Activated T-helper 1 cell treated with Interleukin-2 at 50 U/mL for 16 hours (primary cell): ENCODE data around the gene RNASEH2C.
A peak's percentile ranks its signal among the peaks of the same experiment; 100 is the strongest.
"Not testable (repeated sequence)": the region's sequence is repeated elsewhere in the genome, so short reads cannot be mapped to it uniquely, and the experiment has no call there.

Source experiments
- DNase-seq: peaks from one replicate; pipeline ENCODE4 v3.0.0-alpha.2; 2020; ENCODE audit warnings: low read depth

RNASEH2C gene

DNA sequence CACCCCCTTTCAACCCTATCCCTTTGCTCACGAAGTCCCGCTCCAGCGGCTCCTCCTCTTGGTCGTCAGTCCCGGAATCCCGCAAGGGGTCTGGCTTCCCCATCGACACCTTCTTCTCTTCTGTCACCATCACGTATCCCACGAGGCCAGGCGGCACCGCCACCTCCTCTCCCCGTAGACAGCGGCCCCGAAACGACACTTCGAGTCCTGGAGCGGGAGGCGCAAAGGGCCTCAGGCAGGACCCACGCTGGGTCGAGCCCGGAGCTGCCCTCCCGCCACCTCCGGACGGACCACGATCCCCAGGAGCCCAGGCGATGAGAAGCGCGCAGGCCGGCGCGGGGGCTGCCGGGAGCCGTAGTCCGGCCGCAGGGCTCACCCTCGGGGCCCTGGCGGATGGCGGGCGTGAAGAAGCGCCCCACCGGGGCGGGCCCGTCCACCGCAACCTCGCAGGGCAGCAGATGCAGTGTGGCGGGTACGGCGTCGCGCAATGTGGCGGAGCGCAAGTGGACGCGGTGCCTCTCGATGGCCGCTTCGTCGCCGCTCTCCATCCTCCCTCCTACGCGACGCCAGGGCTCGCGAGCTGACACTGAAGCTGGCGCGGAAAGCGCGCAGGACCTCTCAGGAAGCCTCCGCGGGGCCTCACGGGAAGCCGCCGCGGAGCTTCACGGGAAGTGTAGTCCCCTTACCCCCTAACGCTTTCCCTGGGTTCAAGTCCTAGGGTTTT is at the start of gene RNASEH2C:
RNASEH2C (minus strand) TSS at position 588 of the 724 bp plus-strand sequence; CDS start at position 548, 40 bp downstream.
- DNase-seq = peak; percentile 58

DNA sequence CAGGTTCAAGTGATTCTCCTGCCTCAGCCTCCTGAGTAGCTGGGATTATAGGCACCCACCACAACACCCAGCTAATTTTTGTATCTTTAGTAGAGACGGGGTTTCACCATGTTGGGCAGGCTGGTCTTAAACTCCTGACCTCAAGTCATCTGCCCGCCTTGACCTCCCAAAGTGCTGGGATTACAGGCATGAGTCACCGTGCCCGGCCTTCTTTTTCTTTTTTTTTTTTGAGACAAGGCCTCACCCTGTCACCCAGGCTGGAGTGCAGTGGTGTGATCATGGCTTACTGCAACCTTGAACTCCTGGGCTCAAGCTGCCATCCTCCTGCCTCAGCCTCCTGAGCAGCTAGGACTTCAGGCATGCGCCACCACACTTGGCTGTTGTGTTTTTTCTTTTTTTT is 47.2 kb upstream of the RNASEH2C start:
- DNase-seq = not testable (repeated sequence)

DNA sequence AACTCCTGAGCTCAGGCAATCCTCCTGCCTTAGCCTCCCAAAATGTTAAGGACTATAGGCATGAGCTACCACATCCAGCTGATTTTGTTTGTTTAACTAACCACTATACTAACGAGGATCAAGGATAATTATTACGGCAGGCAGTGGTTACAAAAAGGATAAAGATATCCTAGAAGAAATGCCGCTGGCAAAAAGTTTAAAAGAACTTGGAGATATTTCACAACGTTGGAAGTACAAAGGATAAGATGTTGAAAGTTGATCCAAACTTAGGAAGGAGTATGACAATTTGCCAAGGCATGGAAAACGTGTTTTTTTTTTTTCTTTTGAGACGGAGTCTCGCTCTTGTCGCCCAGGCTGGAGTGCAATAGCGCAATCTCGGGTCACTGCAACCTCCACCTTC is 46.8 kb upstream of the RNASEH2C start:
- DNase-seq = no peak

DNA sequence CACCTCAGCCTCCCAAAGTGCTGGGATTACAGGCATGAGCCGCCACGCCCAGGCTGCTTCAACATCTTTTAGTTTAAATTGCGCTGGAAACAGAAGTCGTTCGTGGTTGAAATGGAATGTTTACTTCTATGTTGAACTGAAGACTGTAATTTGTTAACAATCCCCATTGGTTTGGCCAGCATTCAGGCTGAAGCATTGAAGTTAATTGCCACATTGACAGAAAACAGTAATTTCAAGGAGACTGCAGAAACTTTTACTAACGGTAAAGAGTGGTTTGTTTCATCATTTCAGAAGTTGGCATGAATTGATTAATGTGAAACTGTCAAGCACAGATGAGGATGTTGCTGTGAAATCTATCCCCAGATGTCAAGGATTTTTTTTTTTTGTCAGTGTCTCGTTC is 45.9 kb upstream of the RNASEH2C start:
- DNase-seq = no peak

DNA sequence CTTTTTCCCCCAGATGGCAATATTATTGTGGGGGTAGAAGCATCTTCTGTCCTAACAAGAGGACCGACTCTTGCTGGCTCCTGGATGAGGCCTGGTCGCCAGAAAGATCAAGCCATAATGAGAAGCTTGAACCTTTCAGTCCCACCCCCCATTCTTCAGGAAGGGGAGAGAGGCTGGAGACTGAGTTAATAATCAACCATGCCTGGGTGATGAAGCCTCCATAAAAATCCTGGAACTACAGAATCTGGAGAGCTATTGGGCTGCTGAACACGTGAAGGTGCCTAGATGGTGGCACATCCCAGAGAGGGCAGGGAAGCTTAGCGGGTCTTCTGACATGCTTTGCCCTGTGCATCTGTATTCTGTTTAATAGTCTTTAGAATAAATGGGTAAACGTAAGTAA is 43.8 kb upstream of the RNASEH2C start:
- no peak for DNase-seq

DNA sequence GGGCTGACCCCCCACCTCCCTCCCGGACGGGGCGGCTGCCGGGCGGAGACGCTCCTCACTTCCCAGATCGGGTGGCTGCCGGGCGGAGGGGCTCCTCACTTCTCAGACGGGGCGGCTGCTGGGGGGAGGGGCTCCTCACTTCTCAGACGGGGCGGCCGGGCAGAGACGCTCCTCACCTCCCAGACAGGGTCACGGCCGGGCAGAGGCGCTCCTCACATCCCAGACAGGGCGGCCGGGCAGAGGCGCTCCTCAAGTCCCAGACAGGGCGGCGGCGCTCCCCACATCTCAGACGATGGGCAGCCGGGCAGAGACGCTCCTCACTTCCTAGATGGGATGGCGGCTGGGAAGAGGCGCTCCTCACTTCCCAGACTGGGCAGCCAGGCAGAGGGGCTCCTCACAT is 42.2 kb upstream of the RNASEH2C start:
- not testable (repeated sequence) for DNase-seq

DNA sequence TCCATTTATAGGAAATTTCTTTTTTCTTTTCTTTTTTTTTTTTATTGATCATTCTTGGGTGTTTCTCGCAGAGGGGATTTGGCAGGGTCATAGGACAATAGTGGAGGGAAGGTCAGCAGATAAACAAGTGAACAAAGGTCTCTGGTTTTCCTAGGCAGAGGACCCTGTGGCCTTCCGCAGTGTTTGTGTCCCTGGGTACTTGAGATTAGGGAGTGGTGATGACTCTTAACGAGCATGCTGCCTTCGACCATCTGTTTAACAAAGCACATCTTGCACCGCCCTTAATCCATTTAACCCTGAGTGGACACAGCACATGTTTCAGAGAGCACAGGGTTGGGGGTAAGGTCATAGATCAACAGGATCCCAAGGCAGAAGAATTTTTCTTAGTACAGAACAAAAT is 41.6 kb upstream of the RNASEH2C start:
- not testable (repeated sequence) for DNase-seq

DNA sequence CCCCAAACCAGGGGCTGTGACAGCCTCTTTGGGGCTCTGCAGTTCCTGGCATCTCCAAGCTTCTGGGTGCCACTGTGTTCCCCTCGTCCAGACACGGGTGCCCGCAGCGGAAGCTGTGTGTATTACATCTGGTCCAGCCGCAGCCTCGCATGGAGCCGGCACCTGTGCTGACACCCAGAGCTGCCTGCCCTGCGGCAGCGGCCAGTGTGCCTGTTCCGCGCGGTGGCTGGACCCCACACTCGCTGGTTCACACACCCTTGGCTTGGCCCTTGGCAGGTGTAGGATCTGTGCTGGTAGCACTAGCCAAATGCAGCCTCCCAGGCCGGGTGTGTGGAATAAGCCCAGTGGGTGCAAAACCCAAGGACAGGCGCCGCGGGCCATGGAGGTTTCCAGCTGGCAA is 24.5 kb upstream of the RNASEH2C start:
- no peak for DNase-seq

DNA sequence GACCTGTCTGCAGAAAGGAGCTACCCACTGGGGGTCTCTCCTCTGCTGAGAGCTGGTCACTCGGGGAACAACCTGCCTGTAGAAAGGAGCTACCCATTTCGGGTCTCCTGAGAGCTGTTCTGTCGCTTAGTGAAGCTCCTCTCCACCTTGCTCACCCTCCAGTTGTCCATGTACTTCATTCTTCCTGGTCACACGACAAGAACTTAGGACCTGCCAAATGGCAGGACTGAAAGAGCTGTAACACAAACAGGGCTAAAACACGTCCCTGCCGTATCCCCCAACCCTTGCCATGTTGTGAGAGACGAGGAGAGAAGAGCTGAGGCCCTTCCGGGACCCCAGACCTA is 24.1 kb upstream of the RNASEH2C start:
- no peak for DNase-seq

DNA sequence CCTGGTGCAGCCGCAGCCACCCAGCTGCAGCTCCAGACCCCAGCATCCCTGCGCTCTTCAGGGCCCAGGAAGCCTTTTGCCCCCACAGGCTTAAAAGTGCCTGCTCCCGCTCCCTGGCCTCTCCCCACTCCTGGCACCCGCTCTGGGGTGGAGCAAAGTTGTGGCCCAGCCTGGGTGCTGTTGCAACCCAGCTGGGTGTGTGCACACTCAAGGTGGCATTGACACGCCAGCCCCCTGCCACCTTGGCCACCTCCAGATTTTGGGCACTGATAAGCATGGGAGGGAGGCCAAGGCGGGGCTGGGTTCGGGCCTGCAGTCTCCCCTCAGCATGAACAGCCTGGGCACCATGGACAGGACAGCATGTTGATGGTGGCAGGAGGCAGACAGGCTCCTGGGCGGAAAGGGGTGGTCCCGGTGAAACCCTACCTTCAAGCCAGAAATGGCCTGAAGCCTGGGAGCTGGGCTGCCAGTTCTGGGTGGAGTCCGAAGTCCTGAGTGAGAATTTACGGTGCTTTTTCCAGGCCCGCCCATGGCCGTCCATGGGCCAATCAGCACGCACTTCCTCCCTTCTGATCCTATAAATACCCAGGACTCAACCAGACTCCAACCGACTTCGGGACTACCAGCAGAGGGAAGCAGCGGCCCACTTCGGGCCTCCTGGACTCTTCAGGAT is 23.6 kb upstream of the RNASEH2C start:
- DNase-seq = no peak

DNA sequence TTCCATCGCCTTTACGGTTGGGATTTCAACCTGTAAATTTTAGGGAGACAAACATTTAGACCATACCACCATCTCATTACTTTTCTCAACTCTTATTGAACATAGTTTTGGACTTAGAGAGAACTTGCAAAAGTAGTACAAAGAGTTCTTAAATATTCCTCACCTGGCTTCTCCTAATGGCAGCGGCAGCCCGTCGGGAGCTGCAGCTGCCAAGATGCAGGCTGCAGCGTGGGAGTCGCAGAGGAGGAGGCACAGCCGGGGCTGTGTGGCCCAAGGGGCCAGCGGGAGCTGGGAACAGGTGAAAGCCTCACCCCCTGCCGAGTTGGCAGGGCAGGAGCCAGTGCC is 23.1 kb upstream of the RNASEH2C start:
- no peak for DNase-seq

DNA sequence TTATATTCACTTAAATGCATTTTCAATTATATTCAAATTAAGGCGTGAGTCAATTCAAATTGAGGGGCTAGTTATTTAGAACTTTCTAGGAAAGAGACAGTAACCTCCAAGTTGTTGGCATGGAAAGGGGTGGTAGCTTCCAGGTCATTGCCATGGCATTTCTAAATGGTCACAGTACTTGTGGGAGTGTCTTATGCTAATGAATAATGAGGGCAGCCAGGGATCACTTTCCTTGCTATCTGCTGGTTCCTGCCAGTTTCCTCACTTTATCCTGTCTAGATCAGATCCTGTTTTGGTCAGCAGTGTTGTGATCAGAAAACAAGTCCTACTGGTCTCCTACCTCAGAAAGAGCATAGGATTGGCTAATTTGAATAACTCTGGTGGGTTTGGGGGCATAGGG is 21.8 kb upstream of the RNASEH2C start:
- DNase-seq = no peak

DNA sequence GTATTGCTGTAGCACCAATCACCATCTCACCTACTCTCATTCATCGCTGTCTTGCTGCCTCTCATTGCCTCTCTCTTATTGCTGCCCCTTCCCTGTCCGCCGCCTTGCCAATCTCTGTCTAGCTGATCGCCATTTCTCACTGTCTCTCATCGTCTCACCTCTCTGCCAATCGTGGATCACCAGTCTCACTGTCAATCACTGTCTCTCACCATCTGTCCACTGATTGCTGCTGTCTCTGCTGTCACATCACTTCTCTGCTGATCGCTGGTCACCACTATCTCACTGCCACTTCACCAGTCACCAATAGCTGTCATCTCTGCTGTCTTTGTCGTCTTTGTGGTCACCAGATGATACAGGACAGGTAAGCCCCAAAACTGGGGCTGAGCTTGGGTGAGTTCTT is 20.6 kb upstream of the RNASEH2C start:
- no peak for DNase-seq

DNA sequence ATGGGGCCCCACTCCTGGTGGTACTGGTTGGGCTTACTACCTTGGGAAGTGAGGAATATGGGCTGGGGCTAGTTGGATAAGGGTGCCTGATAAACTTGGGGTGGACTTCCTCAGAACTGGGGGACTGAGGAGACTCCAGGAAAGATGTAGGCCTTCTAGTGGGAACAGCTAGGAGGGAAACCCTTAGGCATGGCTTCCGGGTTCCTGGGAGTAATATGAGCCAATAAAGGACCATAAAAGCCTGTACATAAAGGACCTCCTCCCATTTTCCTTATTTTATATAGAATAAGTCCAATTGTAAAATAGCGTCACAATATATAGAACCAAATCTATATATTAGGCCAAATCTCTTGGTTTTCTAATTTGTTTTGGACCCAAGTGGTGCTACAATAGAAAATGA is 18.4 kb upstream of the RNASEH2C start:
- DNase-seq = no peak

DNA sequence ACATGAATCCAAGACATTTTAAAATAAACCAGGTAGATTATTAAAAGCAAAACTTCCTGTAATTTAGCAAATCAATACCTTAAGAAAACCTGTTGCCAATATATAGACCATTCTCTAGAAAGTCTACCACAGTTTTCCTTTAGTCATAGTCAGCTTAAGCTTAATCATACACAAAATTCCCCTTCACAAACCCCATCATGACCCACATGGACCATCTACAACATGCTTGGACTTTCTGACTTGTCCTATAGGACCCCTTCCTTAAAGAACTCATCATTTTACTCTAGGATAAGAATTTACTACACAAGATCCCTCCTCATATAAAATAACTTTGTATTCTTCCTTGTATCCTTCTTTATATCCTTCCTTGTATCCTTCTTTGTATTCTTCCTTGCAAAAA is 16.2 kb upstream of the RNASEH2C start:
- no peak for DNase-seq

DNA sequence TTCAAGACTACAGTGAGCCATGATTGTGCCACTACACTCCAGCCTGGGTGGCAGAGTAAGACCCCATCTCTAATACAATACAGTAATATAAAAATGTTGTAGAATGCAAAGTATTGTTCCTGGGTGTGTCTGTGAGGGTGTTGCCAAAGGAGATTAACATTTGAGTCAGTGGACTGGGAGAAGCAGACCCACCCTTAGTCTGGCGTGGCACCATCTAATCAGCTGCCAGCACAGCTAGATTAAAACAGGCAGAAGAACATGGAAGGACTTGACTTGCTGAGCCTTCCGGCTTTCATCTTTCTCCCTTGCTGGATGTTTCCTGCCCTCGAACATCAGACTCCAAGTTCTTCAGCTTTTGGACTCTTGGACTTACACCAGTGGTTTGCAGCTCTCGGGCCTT is 14.5 kb upstream of the RNASEH2C start:
- DNase-seq = not testable (repeated sequence)

DNA sequence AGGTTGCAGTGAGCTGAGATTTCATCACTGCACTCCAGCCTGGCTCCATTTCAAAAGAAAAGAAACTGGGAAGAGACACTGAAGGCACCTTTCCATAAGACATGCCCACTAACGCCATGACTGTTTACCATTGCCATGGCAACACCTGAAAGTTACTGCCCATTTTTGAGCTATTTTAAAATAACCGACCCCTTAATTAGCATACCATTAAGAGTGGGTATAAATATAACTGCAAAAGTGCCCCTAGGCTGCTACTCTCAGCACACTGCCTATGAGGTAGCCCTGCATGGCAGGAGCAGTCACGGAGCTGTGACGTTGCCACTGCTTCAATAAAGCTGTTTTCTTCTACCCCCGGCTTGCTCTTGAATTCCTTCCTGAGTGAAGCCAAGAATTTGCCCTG is 9.9 kb upstream of the RNASEH2C start:
- no peak for DNase-seq

DNA sequence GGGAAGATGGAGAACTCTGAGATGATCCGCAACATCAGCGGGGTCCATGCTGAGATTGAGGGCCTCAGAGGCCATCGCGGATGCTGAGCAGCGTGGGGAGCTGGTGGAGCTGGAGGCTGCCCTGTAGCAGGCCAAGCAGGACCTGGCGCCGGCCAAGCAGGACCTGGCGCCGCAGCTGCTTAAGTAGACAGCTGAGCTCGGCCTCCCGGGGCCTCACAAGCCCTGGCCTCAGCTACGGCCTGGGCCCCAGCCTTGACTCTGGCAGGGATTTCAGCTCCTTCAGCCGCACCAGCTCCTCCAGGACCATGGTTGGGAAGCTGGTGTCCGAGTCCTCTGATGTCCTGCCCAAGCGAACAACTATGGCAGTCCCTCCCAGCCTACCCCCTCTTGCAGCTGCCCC is 7.3 kb upstream of the RNASEH2C start:
- no peak for DNase-seq

DNA sequence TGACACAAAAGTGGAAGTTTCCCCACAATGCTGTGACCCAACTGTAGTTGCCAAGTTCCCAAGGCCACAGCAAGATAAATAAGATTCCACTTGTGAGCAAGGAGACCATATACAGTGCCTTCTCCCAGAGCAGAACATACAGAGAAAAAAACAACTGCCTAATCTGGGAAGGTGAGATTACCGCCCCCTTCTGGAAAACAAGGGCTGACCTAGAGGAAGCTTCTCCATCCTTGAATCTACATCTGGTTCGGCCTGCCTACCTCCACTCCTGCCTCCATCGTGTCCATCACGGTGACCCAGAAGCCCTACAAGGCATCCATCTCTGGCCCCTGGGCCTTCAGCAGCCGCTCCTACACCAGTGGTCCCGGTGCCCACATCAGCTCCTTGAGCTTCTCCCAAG is 6.1 kb upstream of the RNASEH2C start:
- DNase-seq = no peak

DNA sequence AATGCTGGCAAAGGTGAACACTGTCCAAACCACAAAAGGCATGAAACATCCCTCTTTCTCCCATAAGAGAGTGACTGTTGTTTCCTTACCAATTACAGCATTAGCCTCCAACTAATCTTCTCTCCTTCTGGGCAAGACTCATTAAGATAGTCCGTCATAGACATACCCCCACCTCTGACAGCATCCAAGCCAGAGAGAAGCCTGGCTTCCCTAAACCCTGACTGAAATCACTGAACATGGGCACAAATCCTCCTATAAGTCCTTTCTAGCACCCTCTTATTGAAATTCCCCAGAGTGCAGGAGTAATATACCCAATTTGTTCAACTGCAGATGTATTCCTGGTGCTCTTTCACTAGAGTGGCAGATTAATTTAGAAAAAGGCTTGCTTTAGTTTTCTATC is 1.7 kb upstream of the RNASEH2C start:
- no peak for DNase-seq

DNA sequence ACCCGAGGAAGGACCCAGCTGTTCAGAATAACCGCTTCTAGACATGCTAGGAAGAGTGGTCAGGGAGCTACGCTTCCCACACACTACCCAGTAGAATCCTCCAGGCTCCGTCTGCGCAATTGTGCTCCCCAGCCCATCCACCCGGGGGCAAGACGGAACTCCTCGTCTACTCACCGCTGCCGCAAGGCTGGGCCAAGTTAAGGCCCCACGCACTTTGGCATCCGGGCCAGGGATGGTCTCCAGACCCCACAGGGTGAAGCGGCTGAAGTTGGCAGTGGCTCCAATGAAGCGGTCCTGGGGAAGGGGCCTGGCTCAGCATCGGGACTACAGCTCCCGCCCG is 757 bp downstream of the RNASEH2C start:
- no peak for DNase-seq

DNA sequence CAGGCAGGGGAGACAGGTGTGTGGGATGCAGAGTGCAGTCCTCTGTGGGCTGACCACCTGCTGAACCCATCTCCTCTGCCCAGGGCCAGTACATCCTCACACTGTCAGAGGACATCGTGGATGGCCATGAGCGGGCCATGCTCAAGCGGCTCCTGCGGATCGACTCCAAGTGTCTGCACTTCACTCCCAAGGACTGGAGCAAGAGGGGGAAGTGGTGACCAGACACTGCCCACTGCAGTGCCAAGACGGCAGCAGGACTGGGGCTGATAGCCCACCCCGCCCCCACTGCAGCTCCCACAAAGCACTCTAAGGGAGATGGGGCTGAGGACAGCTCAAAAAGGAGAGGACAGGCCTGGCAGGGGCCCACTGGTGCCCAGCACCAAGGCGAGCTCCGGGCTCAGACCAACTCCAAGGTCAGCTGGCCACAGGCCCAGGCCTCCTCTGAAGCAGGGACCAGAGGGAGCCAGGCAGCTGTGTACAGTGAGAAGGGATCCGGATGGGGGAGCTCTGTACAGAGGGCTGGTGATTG is 1.6 kb downstream of the RNASEH2C start:
- DNase-seq = no peak

DNA sequence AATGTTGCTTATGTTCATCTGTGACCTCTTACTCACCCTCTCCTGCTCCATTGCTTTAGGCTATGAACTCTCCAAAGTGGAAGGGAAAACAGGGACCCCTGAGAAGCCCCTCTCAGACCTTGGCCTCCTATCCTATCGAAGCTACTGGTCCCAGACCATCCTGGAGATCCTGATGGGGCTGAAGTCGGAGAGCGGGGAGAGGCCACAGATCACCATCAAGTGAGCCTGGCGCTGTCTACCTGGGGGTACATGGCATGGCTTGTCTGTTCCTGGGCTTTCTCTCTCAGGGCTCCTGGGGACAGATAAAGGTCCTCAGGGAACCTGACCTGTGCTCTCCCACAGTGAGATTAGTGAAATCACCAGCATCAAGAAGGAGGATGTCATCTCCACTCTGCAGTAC is 2.1 kb downstream of the RNASEH2C start:
- DNase-seq = no peak

DNA sequence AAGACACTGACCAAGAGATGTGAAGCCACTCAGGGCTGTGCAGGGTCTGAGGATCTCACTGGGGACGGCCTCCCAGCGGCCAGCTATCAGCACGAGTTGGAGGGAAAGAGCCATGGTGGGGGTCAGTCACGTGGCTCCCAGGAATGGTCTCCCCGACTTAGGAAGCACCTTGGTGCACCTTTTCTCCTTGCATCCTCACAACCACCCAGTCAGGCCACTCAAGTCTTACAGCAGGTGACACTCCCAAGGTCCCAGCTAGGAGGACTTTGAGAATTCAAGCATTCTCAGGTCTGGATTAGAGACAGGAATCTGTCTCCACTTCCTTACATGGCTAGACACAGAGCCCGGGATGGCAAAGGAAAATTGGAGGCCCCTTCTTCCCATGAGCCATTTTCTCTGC is 2.7 kb downstream of the RNASEH2C start:
- no peak for DNase-seq
